NCI-H187 (cell line): ENCODE measurements around the gene LSM7.

ENCODE experiments used
- DNase-seq, 2 experiments: peaks; one replicate each; lab custom pipeline; 2025; lab: John Stamatoyannopoulos, UW

LSM7 gene

DNA sequence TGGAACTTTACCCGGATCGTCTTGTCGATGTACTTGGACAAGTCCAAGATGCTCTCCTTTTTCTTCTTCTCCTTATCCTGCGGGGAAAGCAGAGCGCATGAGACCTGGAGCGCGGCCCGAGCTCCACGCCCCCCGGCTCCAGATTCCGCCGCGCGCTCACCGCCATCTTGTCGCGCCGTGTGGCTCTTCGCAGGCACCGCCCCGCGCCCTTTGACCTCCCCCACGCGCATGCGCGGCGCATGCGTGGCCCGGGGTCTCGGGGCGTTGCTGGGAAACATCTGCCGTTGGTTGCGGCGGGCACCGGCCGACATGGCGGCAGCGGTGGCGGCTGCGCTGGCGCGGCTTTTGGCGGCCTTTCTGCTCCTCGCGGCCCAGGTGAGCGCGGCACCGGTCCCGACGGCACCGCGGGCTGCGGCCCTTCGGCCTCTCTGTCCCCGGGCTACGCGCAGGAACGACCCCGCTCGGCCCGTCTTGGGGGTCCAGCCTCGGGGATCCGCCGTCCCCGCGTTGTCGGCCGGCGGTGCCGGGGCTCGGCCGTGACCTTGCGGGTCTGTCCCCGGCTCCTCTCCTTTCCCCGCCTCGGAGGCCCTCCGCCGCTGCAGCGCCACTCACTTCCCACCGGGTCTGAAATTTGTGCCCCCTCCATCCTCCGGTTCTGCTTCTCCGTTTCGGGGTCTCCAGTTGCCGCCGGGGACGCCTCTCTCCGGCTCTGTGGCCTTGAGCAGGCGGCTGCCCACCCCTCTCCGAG is at the start of gene LSM7, which contains the start of gene SPPL2B:
TSS of gene LSM7 (minus strand) at position 186 of the 748 bp plus-strand sequence. CDS start at position 166, 20 bp downstream.
TSS of gene SPPL2B (plus strand) at position 284 of the 748 bp plus-strand sequence. CDS start at position 310, 26 bp downstream.
- peak; percentile 84 to 92 for DNase-seq

DNA sequence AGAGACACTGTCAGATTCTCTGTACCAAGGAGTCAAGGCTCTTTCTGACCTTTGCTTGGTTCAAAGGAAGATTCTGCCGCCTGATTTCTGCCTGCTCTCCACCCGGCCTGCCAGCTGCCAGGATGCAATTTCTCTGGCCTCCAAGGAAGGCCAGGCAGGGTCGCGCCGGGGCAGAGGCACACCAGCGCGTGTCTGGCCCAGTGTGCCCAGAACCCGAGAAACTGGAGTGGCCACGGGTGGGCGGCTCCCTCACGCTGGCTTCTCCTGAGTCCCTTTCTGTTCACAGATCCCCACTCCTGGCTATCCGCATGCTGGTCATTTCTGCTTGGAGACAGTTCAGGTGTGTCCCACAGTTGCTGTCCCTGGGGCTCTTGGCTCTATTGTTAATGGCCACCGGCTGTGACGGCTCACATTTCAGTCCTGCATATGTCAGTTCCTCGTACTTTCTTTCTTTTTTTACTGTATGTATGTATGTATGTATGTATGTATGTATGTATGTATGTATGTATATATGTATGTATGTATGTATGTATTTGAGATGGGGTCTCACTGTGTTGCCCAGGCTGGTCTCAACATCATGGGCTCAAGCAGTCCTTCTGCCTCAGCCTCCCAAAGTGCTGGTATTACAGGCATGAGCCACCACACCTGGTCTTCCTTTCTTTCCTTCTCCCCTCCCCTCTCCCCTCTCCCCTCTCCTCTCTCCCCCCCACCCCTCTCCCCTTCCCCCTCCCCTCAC is 48.6 kb upstream of the LSM7 start:
- DNase-seq, result no peak

DNA sequence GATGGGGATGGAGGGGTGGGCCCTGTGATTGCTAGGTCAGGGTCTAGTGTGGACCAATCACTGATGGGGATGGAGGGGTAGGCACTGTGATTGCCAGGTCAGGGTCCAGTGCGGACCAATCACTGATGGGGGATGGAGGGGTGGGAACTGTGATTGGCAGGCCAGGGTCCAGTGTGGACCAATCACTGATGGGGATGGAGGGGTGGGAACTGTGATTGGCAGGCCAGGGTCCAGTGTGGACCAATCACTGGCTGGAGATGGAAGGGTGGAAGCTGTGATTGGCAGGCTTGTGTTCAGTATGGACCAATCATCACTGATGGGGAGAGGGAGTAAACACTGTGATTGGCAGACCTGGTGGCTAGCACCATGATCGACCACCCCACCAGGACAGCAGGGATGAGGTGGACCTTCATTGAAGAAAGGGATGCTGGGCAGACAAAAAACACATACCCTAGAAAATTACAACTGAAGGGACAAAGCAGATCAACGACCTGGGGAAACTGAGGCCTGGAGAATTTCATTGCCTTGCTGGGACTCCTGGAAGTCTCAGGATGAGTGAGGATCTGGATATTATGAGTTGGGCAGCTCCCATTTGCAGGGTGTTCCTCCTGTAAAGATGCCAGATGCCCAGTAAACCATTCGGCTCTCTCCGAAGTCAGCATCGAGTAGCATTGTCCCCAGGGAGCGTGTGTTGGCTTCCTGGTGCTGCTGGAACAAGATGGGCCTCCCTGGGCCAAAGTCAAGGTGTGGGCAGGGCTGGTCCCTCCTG is 47.2 kb upstream of the LSM7 start:
- DNase-seq, result no peak

- no peak for DNase-seq
Measured at GRCh38 chr19:2374808-2375207, 46.4 kb upstream of the LSM7 start.

- no peak for DNase-seq
Measured at GRCh38 chr19:2372076-2372612, 43.8 kb upstream of the LSM7 start.

DNA sequence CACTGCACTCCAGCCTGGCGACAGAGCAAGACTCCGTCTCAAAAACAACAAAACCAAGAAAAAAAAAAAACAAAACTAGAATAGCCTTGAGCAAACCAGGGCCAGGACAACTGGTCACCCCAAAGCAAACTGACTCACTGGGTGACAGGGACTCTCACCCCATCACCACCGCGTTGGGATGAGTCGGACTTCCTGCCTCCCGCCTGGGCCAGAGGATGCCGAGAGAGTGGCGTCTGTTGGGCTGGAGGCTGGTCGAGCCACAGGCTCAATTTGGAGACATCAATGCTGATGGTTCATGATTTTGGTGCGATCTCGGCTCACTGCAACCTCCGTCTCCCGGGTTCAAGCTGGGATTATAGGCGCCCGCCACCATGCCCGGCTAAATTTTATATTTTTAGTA is 43.3 kb upstream of the LSM7 start:
- no peak for DNase-seq

- DNase-seq, result no peak
Measured at GRCh38 chr19:2365201-2365970, 37.0 kb upstream of the LSM7 start.

GRCh38 chr19:2363419-2363818 is 35.0 kb upstream of the LSM7 start:
- DNase-seq, result no peak

- DNase-seq, result no peak
Measured at GRCh38 chr19:2362970-2363300, 34.5 kb upstream of the LSM7 start.

DNA sequence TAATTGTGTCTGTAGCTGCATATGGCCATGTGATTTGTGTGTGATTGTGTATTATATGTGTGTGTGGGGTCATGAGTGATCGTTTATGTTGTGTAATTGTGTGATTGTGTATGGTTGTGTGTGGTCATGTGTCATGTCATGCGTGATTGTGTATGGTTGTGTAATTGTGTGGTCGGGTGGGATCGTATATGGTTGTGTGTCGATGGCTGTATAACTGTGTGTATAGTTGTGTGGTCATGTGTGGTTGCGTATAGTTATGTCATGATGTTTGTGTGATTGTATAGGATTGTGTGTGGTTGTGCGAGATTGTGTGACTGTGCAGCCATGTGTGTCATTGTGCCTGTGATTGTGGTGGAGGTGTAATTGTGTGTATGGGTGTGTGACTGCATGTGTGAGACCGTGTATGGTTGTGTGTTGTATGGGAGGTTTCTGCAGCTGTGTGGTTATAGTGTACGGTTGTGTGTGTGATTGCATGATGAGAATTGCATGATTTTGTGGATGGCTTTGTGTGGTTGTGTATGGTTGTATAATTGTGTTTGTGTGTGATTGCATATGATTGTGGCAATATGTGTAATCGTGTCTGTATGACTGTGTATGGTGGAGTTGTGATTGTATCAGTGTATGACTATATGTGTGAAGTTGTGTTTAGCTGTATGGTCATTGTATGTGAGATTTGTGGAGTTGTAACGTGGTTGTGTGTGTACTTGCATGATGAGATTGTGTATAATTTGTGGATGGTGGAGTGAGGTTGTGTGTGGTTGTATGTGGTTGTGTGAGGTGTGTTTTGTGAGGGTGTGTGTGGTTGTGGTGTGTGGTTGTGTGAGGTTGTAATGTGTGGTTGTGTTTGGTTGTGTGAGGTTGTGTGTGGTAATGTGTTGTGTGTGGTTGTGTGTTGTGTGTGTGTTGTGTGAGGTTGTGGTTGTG is 33.9 kb upstream of the LSM7 start:
- no peak for DNase-seq

DNA sequence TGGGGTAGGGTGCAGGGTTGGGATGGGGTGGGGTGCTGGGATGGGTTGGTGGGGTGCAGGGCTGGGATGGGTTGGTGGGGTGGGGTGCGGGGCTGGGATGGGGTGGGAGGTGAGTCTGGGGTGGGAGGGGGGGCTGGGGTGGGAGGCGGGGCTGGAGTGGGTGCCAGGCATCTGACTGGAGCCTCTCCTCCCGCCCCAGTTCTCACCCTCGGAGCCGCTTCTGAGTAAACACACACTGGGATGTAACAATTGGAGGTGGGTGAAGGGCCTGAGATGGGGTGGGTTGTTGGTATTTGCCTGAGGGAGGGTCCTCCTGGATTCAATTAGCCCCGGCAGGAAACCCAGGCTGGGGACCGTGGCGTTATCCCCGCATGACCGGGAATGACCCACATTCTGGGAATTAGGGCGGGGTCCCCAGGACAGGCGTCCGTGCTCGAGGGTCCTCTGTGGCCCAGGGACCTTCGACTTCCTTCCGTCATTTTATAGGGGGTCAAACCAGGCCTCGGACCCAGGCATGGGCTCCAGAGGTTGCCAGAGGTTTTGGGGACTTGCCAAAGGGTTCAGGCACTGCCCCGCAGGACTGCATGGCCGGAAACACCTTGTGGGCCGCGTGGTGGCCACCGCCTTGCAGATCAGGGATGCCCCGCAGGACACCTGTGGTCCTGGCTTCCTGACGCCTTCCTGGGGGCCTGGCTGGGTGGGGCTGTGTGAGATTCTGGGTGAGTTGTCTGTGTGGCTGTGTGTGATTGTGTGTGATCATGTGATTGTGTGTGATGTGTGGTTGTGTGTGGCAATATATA is 33.1 kb upstream of the LSM7 start:
- DNase-seq, result no peak

DNA sequence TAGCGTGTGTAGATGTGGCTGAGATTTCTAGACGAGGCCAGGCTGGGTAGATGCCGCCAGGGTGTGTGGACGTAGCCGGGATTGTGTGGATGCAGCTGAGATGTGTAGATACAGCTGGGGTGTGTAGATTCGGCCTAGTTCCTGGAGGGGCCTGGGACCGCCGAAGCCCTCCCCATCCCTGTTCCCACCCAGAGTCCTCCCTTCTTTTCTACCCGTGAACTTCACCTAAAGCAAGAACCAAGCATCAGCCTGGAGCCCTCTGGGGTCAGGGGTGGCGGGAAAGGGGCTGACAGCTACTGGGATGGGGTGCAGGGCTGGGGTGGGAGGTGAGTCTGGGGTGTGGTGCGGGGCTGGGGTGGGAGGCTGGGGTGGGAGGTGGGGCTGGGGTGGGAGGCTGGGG is 32.4 kb upstream of the LSM7 start:
- DNase-seq, result no peak

GRCh38 chr19:2359992-2360685 is 31.8 kb upstream of the LSM7 start, which contains the start of gene TMPRSS9:
TMPRSS9 (plus strand) TSS chr19:2360265; CDS start chr19:2389786, 29,521 bp downstream.
- DNase-seq, result no peak

DNA sequence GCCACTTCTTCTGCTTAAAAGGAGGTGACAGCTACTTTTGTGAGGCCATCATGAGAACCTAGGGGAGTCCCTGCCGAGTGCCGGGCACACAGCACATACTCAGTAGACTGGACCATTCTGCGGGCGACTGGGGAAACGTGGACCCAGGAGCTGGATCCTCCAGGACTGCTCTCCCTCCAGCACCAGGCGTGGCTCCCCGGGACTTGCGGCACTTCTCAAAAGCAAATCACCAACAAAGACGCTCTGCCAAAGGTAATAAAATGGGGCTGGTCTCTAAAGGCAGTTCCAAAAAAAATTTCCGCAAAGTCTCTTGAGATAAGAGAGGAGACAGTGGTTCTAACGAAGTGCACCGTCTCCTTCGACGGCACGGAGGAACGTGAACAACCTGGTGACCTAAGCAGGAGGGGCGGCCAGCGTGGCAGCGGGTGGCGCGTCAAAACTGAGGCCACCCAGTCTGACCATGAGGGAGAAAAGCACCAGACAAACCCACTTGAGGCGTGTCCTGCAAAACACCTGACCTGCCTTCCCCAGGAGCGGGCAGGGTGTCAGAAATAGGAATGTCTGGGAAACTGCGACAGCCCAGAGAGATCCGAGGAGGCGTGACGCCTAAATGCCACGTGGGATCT is 30.3 kb upstream of the LSM7 start:
- DNase-seq, result no peak

DNA sequence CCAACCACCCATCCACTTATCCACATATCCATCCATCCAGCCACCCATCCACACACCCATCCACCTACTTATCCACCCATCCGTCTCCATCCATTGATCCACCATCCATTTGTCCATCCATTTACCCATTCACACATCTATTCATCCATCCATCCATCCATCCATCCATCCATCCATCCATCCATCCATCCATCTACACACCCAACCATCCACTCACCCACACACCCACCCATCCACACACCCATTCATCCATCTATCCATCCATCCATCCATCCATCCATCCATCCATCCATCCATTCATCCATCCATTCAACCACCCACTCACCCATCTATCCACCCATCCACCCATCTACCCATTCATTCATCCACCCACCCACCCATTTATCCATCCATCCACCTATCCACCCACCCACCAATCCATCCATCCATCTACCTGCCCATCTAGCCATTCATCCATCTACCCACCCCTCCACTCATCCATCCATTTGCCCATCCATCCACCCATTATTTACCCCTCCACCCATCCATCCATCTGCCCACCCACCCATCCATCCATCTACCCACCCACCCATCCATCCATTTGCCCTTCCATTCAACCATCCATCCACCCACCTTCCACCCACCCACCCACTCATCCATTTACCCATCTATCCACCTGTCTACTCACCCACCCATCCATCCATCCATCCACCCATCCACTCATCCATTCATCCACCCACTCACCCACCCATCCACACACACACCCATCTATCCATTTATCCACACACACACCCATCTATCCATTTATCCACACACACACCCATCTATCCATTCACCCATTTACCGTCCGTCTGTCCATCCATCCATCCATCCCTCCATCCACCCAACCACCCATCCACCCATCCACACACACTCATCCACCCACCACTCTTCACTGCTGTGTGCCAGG is 29.2 kb upstream of the LSM7 start:
- DNase-seq, result no peak

GRCh38 chr19:2356036-2356646 is 27.8 kb upstream of the LSM7 start:
- DNase-seq, result no peak
